ENCODE measurements around the gene TRIM62.

DNA sequence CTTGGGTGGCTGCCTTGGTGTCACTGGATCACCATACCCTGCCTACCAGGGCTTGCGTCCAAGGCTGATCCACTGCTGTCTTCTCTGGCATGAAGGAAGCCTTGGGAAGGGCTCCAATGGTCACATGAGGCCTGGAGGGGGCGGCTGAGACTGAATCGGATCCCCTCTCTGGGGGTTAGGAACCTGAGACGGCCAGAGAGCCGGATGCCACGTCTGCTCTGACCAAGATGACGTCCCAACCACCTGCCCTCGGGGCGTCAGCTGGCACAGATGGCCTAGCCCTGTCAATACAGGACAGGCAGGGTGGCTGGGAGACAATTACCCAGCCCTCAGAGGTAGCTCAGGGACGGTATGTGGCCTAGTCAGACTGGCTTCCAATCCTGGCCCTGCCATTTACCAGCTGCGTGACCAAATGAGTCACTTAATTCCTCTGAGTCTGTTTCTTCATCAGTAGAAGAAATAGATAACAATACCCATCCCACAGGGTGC is 5.4 kb downstream of the TRIM62 start:
- TF ChIP-seq, protein P1, sequence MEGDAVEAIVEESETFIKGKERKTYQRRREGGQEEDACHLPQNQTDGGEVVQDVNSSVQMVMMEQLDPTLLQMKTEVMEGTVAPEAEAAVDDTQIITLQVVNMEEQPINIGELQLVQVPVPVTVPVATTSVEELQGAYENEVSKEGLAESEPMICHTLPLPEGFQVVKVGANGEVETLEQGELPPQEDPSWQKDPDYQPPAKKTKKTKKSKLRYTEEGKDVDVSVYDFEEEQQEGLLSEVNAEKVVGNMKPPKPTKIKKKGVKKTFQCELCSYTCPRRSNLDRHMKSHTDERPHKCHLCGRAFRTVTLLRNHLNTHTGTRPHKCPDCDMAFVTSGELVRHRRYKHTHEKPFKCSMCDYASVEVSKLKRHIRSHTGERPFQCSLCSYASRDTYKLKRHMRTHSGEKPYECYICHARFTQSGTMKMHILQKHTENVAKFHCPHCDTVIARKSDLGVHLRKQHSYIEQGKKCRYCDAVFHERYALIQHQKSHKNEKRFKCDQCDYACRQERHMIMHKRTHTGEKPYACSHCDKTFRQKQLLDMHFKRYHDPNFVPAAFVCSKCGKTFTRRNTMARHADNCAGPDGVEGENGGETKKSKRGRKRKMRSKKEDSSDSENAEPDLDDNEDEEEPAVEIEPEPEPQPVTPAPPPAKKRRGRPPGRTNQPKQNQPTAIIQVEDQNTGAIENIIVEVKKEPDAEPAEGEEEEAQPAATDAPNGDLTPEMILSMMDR (IDR thresholded peaks at IDR 0.05), result no peak
- TF ChIP-seq POLR2A (IDR thresholded peaks at IDR 0.05), result no peak
- TF ChIP-seq EP300 (IDR thresholded peaks at IDR 0.05), result no peak

All from suprapubic skin (tissue), 3 donors.